HFF-Myc (cell line): ENCODE results near the gene OAF.
"Not testable (repeated sequence)": the region's sequence is repeated elsewhere in the genome, so short reads cannot be mapped to it uniquely, and the experiment has no call there.

Source experiments
- DNase-seq: peaks from one replicate; pipeline ENCODE4 v3.0.0-alpha.2; 2011; ENCODE audit warnings: low read depth; ENCODE audit errors: extremely low read depth
- H3K4me3 ChIP-seq: replicated peaks from 2 replicates; pipeline ENCODE4 v1.5.1; 2011; ENCODE audit warnings: low read depth, mild to moderate bottlenecking, control low read depth, low read length
- TF ChIP-seq, protein P1 (sequence below): IDR thresholded peaks from 2 replicates; pipeline ENCODE4 v1.5.1; 2012; ENCODE audit warnings: mild to moderate bottlenecking, low read depth, low read length, control low read depth; ENCODE audit errors: missing control alignments

OAF gene

DNA sequence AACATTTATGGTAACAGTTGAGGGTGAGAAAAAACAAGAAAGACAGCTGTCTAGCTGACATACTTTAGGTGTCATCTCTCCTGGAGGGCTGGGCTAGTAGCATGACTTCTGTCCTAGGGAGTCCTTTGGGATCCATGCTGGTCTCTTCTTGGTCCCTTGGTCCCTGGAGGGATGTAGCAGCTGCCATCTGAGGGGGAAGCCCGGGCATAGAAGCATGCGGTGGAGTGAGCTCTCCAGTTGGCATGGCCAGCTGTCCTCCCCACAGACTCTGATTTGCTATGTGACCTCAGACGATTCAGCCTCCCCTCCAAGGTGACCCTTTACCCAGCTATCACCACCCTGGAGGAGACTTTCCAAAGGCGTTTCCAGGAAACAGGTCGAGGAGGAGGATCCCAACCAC lies 57.9 kb downstream of the OAF start:
- H3K4me3 ChIP-seq = no peak overlapping the region
- TF ChIP-seq, protein P1, sequence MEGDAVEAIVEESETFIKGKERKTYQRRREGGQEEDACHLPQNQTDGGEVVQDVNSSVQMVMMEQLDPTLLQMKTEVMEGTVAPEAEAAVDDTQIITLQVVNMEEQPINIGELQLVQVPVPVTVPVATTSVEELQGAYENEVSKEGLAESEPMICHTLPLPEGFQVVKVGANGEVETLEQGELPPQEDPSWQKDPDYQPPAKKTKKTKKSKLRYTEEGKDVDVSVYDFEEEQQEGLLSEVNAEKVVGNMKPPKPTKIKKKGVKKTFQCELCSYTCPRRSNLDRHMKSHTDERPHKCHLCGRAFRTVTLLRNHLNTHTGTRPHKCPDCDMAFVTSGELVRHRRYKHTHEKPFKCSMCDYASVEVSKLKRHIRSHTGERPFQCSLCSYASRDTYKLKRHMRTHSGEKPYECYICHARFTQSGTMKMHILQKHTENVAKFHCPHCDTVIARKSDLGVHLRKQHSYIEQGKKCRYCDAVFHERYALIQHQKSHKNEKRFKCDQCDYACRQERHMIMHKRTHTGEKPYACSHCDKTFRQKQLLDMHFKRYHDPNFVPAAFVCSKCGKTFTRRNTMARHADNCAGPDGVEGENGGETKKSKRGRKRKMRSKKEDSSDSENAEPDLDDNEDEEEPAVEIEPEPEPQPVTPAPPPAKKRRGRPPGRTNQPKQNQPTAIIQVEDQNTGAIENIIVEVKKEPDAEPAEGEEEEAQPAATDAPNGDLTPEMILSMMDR = no peak
- DNase-seq = no peak

DNA sequence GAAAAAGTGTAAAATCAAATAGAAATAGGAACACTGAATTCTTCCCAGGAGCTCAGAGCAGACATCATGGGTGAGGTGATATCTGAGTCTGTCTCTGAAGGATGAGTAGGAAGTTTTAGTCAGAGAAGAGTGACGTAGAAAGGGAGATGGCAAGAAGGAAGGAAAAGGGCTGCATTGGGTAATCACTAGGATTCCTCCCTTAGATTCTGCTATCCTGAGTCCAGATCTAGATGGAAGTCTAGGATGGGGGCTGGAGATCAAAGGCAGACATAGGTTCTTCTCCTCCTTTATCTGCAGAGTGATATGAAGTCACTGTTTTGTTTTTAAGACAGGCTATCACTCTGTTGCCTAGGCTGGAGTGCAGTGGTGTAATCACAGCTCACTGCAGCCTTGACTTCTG lies 59.6 kb downstream of the OAF start:
- TF ChIP-seq, protein P1 = no peak
- DNase-seq = no peak
- H3K4me3 ChIP-seq = no peak overlapping the region

DNA sequence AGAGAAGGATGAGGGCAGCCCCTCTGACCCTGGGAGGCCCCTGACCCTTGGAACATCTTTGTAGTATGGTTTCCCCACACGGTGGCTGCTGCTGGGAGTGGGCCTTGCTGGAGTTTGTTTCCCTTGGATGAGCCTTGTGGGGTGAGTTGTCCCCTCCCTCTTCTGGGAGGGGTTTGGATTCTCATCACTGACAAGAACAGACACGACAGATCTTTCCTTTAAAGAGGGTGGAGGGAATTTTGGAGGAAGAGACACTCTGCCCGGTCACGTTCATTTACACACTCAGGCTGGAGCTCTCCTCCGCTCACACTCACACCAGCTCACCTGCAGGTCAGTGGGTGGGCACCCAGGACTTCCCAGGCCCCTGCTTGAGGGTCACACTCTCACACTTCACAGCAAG lies 60.8 kb downstream of the OAF start:
- TF ChIP-seq, protein P1 = no peak
- no peak overlapping the region for H3K4me3 ChIP-seq
- no peak for DNase-seq

DNA sequence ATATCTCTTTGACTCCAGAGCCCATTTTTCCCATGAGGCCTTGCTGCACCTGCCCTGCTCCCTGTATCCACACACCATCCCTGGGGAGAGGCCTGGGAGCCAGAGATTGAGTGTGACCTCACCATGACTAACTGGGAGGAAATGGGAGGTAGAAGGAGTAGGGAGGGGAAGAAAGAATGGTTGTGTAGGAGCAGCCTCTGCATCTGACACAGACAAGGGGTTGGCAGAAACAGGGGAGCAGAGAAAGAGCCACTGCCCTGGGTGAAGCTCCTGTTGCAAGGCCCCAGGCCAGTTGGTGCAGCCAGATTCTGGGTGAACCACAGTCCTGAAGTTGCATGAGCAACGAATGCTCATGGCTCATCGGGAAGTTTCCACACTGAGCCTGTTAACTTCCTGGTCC lies 61.5 kb downstream of the OAF start:
- TF ChIP-seq, protein P1 = no peak
- H3K4me3 ChIP-seq = no peak overlapping the region
- DNase-seq = no peak

DNA sequence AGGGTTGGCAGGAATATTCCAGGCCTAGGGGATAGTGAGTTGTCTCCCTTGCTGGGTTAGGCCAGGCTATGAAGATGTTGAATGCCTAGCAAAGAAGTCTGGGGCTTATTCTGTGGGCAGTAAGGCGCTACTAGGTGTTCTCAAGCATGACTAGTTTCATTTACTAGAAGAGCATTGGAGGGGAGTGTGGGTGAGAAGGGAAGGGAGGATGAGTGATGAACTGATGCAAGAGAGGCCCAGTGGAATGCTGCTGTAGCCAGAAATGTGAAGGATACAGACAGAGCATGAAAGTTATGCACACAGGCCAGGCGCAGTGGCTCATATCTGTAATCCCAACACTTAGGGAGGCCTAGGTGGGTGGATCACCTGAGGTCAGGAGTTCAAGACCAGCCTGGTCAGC lies 62.6 kb downstream of the OAF start:
- H3K4me3 ChIP-seq = no peak overlapping the region
- no peak for DNase-seq
- TF ChIP-seq, protein P1 = no peak

DNA sequence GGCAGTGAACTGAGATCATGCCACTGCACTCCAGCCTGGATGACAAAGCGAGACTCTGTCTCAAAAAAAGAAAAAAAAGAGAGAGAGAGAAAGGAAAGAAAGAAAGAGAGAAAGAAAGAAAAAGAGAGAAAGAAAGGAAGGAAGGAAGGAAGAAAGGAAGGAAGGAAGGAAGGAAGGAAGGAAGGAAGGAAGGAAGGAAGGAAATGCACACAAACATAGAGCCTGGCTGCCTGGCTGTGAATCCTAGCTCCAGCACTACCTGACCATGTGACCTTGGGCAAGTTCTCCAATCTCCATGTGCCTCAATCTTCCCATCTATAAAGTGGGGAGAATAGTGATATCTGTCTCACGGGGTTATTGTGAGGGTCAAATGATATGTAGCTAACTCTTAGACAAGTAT lies 63.1 kb downstream of the OAF start:
- H3K4me3 ChIP-seq, DNase-seq: not testable (repeated sequence)

DNA sequence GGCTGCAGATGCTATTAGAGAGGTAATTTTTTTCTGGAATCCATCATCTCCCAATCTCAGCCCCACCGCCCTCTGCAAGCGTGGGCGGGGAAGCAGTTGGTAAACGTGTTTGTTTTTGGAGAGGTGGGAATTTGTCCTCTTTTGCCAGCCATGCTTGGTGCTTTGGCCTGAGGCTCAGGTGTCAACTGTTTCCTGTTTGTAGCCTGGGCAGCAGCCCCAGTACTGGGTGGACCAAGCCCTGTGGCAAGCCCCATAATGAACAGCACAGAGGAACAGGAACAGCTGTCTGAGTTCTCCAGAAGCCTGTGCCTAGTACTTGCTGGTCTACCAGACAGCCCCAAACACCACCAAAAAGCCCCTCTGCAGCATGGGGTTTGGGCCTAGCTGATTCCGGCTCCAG lies 68.7 kb downstream of the OAF start:
- DNase-seq = no peak
- no peak overlapping the region for H3K4me3 ChIP-seq
- TF ChIP-seq, protein P1 = no peak
